Activated CD4-positive, alpha-beta T cell treated with anti-CD3 and anti-CD28 coated beads, Interleukin-2, amount 50 U/mL, for 48 hours (primary cell): ENCODE results near the gene CAMK1G.

Source experiments
- DNase-seq, 2 experiments: peaks; one replicate each; pipeline ENCODE4 v3.0.0-alpha.2; 2020

Gene CAMK1G

GRCh38 chr1:209601809-209602657, 18.5 kb downstream of the CAMK1G start:
- peak; percentile 30 to 51 for DNase-seq

DNA sequence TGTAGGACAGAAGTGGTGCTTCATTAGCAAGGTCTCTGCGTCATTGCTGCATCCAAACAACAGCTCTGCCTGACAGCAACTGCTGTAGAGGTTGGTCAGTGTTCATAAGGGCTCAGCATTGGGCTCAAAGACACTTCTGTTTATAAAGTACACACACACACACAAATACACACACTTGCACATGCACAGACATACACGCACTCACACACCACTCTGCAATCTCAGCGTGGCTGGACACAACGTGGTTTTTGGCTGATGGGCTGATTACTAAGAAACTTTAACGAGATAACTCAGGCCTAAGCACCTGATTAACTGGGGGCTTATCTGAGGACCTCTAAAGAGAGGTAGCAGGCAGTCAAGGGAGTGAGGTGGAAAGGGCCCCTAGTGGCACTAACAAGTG, 20.4 kb downstream of the CAMK1G start:
- no peak for DNase-seq

DNA sequence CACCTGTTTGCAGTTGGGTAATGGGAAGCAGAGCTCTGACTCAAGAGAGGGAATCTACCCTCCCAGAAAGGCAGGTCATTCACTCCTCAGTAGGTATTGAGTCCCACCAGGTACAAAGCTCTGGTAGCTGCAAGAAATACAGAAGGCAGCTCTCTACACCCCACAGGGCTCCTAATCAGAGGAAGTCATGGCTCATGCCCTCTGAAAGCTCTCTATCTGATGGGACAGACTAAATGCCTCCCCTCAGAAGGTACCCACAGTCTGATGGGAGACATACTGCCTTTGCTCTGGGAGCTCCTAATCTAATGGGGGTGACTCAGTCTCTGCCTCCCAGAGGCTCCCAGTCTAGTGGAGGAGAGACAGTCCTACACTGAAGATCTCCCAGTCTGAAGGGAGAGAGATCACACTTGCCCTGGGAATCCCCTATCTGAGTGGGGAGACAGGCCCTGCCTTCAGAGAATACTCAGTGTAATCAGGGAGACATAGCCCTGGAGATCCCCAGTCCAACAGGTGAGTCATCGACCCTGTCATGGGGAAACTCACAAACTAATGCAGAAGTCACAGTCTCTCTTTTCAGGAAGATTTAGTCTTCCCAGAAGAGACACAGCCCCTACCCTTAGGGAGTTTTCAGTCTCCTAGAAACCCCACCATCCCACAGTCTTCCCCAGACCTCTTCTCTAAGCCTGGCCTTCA, 23.7 kb downstream of the CAMK1G start:
- DNase-seq = peak; percentile 33 to 56

DNA sequence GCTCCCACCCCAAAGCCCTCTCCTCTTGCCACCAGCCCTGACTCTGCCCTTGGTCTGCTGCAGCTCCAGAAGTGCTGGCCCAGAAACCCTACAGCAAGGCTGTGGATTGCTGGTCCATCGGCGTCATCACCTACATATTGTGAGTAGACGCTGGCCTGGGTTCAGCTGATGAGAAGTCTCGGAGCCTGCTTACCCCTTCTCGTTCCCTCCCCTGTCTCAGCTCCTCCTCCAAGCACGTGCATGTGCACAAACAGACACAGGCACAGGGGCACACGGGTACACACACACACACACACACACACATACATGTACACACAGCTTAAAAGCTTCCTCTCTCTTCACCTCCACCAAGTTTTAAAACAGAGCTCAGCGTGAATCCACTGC, 24.3 kb downstream of the CAMK1G start:
- DNase-seq = no peak

DNA sequence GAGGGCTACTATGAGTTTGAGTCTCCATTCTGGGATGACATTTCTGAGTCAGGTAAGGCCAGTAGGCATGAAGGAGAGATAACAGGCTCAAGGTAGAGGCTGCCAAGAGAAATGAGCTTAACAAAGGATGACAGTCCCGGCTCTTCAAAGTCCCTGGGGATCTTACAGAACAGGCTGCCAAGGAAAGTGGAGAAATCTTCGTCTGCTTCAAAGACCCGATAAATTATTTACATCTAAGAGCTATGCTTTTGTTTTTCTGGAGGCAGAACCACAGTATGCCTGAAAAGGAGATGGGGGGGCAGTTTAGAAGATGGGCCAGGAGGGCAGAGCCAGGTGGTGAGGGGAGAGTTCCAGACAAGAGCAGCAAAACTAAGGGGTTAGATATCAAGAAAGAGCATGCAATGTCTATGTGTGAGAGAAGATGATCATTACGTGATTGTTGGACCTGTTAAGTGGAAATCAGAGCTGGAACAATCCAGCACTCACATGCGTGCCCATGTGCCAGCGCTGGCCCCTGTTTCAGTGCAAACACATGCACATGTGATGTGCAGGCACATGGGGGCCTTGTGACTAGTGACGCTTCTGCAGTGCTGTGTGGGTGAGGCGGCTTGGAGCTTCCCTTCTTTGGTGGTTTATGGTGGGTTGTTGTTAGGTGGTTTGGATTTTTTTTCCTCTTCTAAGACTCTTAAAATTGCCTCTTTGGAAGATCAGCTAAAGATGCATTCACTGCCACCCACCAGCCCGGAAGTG, 25.7 kb downstream of the CAMK1G start:
- DNase-seq = no peak

GRCh38 chr1:209609791-209610630, 26.5 kb downstream of the CAMK1G start:
- DNase-seq = no peak

DNA sequence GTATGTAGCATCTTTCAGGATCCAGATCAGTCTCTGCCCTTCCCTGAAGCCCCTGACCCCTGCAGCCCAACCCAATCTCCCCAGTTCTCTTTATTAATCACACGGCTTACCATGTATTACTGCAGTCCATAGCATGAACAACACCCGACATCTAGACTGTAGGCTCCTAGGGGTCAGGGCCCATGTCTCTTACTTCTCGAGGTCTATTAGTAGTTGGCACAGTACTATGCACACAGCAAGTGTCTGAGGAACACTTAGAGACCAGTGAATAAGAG, 27.1 kb downstream of the CAMK1G start:
- no peak for DNase-seq

GRCh38 chr1:209611771-209612570, 28.5 kb downstream of the CAMK1G start:
- DNase-seq = no peak

DNA sequence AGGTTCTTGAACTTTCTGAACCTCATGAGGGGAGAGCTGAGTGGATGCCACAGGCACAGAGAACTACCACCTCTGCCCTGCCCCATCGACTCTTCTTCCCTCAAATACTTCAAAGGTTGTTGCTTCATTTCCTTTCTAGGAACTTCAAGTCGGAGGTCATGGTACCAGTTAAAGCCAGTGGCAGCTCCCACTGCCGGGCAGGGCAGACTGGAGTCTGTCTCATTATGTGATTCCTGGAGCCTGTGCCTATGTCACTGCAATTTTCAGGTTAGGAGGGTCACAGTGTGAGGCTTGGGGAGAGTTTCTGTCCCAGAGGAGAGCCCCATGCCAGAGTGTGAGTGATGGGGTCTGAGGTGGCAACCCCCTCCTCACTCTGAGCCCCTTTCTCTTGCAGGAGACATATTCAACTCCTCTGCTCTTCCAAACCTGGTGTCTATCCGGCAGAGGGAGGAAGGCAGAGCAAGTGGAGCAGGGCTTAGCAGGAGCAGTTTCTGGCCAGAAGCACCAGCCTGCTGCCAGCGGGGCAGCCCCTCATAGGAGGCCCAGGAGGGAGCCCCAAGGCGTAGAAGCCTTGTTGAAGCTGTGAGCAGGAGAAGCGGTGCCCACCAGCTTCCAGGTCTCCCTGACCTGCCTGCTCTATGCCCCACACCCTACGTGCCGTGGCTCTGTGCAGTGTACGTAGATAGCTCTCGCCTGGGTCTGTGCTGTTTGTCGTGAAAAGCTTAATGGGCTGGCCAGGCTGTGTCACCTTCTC, 29.3 kb downstream of the CAMK1G start:
- no peak for DNase-seq

GRCh38 chr1:209613400-209614150, 30.1 kb downstream of the CAMK1G start:
- DNase-seq = no peak

DNA sequence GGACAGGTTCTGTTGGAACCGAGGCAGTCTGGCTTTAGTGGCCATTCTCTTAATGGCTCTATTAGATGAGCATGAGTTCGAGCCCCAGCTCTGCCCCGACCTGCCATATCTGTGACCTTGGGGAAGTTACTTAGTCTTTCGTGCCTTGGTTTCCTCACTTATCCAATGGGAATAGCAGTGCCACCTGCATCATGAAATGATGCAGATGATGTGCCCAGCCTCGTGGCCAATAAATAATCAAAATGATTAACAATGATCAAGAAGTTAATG, 30.6 kb downstream of the CAMK1G start:
- DNase-seq = no peak

DNA sequence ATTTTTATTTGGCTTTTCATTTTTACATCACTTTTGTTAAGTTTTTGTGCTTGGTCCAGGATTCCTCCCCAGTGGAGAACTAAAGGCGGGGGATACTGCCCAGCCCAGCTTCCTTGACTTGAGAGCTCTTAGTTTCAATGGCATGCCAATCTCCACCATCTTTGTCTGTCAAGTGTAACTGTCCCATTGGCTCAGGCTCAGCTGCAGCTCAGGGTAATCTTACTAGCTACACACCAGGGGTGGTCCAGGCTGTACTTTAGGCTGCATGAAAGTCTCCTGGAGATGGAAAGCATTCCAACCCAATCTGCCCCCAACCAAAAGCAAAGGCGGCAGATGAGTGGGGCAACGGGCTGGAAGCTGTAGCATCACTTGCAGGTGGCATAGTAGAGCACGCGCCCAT, 31.4 kb downstream of the CAMK1G start:
- no peak for DNase-seq

- no peak for DNase-seq
Measured at GRCh38 chr1:209616366-209617046, 33.0 kb downstream of the CAMK1G start.

DNA sequence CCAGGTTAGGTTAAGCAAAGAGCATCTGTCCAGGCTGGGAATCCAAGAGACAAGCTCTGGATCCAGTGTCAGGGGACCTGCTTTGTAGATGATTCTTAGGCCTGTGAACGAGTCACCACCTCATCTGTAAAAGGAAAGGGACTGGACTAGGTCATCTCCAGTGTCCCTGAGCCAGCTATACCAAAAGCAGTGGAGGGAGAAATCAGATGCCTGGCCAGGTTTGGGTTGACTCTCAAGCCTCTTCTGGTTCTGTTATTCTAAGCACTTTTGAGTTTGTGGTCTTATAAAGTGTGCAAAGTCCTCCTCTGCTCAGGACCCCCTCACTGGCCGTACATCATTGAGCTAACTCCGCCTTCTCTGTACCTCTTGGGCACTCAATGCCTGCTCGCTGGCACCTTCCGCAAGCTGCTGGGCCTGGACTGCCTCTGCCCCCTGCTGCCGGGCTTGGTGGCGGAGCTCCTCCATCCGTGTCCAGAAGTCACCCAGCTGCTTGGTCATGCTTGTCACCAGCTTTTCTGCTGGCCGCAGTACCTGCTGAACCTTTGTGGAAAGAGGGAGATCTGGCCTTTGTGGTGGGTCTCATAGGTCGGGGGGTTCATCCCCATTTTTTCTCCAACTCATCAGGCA, 33.6 kb downstream of the CAMK1G start:
- no peak for DNase-seq

- DNase-seq = no peak
Measured at GRCh38 chr1:209617755-209618154, 34.2 kb downstream of the CAMK1G start.

DNA sequence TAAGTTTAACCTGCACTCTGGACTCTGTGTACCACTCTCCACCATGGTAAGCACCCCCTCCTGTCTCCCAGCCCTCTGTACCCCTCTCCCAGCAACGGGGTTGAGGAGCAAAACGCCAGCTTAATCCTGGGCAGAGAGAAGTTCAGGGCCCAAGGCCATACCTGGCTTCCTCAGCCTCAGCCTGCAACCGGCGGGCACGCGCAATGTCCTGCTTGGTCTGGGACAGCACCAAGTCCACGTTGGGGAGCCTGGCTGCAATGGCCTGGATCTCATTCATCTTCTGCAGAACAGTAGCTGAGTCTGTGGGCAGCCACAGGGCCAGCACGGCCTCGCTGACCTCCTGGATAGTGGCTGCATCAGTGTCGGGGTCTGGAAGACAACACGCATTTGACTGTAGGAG, 34.8 kb downstream of the CAMK1G start:
- no peak for DNase-seq

GRCh38 chr1:209618756-209619420, 35.4 kb downstream of the CAMK1G start:
- no peak for DNase-seq

DNA sequence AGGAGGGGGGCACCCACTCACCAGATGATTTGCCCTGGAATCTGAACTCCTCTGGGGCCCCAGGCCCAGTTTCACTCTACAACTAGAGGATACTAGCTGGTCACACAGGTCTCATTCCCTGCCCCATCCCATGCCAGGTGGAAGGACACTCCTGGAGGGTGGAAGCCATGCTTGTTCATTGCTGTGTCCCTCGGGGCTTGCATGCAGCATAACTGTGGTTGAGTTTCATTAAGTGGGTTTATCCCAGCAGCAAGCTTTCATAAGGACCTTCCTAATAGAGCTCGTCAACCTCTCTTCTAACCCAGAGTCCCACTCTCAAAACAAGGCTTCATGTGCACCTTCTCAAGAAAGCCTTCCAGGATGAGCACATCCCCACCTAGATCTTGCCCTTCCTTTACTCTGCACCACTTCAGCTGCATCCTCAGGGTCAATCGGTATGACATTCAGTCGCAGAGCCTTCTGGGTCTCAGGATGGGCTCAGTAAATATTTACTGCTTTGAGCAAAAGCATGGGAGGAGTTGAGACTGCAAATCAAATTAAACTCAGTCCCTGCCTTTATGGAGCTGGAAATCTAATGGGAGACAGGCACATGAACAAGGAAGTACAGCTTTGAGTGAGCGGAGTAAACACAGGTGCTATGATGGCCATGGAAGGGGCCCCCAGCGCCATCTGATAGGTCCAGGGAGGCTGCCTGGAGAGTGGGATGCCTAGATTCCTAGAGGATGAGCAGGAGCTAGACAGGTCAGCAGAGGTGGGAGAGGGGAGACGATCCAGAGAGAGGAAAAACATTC, 36.4 kb downstream of the CAMK1G start:
- no peak for DNase-seq
